Activated naive CD4-positive, alpha-beta T cell treated with anti-CD3 and anti-CD28 coated beads, Interleukin-2, amount 50 U/mL, for 24 hours (primary cell): ENCODE measurements around the gene ALG9.
"Not testable (repeated sequence)": the region's sequence is repeated elsewhere in the genome, so short reads cannot be mapped to it uniquely, and the experiment has no call there.

Experiments
- H3K27ac Mint-ChIP-seq: one replicate; pipeline ENCODE4 v1.8.0; 2021; ENCODE audit warnings: mild to moderate bottlenecking, mixed read lengths
- H3K27me3 Mint-ChIP-seq: one replicate; pipeline ENCODE4 v1.8.0; 2021; ENCODE audit warnings: mixed read lengths
- H3K36me3 Mint-ChIP-seq: one replicate; pipeline ENCODE4 v1.8.0; 2021; ENCODE audit warnings: mixed read lengths
- H3K4me1 Mint-ChIP-seq: one replicate; pipeline ENCODE4 v1.8.0; 2021; ENCODE audit warnings: mixed read lengths
- H3K4me3 Mint-ChIP-seq: one replicate; pipeline ENCODE4 v1.8.0; 2021; ENCODE audit warnings: mild to moderate bottlenecking, mixed read lengths
- H3K9me3 Mint-ChIP-seq: one replicate; pipeline ENCODE4 v1.8.0; 2021; ENCODE audit warnings: mixed read lengths

Gene ALG9

GRCh38 chr11:111798279-111798678 is 73.1 kb downstream of the ALG9 start:
- peaks cover 38% of the 10 kb centered on the region for H3K36me3 Mint-ChIP-seq
- no peak overlapping the region for H3K4me3 Mint-ChIP-seq

GRCh38 chr11:111797145-111797581 is 74.2 kb downstream of the ALG9 start:
- no peaks in the 10 kb centered on the region for H3K27me3 Mint-ChIP-seq
- no peak overlapping the region for H3K4me3 Mint-ChIP-seq
- peaks cover 33% of the 10 kb centered on the region for H3K36me3 Mint-ChIP-seq
- H3K4me1 Mint-ChIP-seq = peaks cover 3% of the 10 kb centered on the region
- H3K9me3 Mint-ChIP-seq = no peaks in the 10 kb centered on the region
- no peak overlapping the region for H3K27ac Mint-ChIP-seq

More at GRCh38 chr11:111798279-111798678, 73.1 kb downstream of the ALG9 start:
- Mint-ChIP-seq H3K9me3 (no peaks in the 10 kb centered on the region), H3K27ac (no peak overlapping the region), H3K4me1 (peaks cover 3% of the 10 kb centered on the region), H3K27me3 (no peaks in the 10 kb centered on the region)

- H3K4me3 Mint-ChIP-seq = no peak overlapping the region
- no peaks in the 10 kb centered on the region for H3K9me3 Mint-ChIP-seq
- no peak overlapping the region for H3K27ac Mint-ChIP-seq
- peaks cover 3% of the 10 kb centered on the region for H3K4me1 Mint-ChIP-seq
- no peaks in the 10 kb centered on the region for H3K27me3 Mint-ChIP-seq
- H3K36me3 Mint-ChIP-seq = peaks cover 29% of the 10 kb centered on the region
These were observed 74.7 kb downstream of the ALG9 start for GRCh38 chr11:111796696-111797095.

GRCh38 chr11:111795334-111795985 is 75.9 kb downstream of the ALG9 start:
- Mint-ChIP-seq H3K4me1 (peaks cover 3% of the 10 kb centered on the region), H3K4me3 (no peak overlapping the region), H3K9me3 (no peaks in the 10 kb centered on the region)

GRCh38 chr11:111793863-111794262 is 77.5 kb downstream of the ALG9 start:
- Mint-ChIP-seq H3K4me1 (peaks cover 3% of the 10 kb centered on the region), H3K27ac (no peak overlapping the region), H3K36me3 (peaks cover 16% of the 10 kb centered on the region), H3K9me3 (no peaks in the 10 kb centered on the region), H3K4me3 (no peak overlapping the region), H3K27me3 (no peaks in the 10 kb centered on the region)

More at GRCh38 chr11:111795334-111795985, 75.9 kb downstream of the ALG9 start:
- no peak overlapping the region for H3K27ac Mint-ChIP-seq
- no peaks in the 10 kb centered on the region for H3K27me3 Mint-ChIP-seq
- peaks cover 24% of the 10 kb centered on the region for H3K36me3 Mint-ChIP-seq

- Mint-ChIP-seq H3K27me3 (no peaks in the 10 kb centered on the region), H3K4me3 (no peak overlapping the region), H3K27ac (no peak overlapping the region), H3K9me3 (no peaks in the 10 kb centered on the region), H3K36me3 (peaks cover 13% of the 10 kb centered on the region), H3K4me1 (peaks cover 3% of the 10 kb centered on the region)
These were observed 78.4 kb downstream of the ALG9 start for GRCh38 chr11:111792955-111793500.

- H3K27me3 Mint-ChIP-seq = no peaks in the 10 kb centered on the region
- no peak overlapping the region for H3K27ac Mint-ChIP-seq
These were observed 79.1 kb downstream of the ALG9 start for GRCh38 chr11:111792314-111792713.

GRCh38 chr11:111788464-111788863 is 82.9 kb downstream of the ALG9 start:
- Mint-ChIP-seq H3K36me3 (peaks cover 5% of the 10 kb centered on the region), H3K27ac (no peak overlapping the region), H3K27me3 (no peaks in the 10 kb centered on the region), H3K9me3 (no peaks in the 10 kb centered on the region), H3K4me1 (no peaks in the 10 kb centered on the region), H3K4me3 (no peak overlapping the region)

More at GRCh38 chr11:111792314-111792713, 79.1 kb downstream of the ALG9 start:
- Mint-ChIP-seq H3K9me3 (no peaks in the 10 kb centered on the region), H3K4me3 (no peak overlapping the region), H3K4me1 (peaks cover 3% of the 10 kb centered on the region), H3K36me3 (peaks cover 10% of the 10 kb centered on the region)

- Mint-ChIP-seq H3K27me3 (no peaks in the 10 kb centered on the region), H3K4me1 (no peaks in the 10 kb centered on the region), H3K9me3 (no peaks in the 10 kb centered on the region), H3K36me3 (peaks cover 5% of the 10 kb centered on the region), H3K27ac (no peak overlapping the region), H3K4me3 (no peak overlapping the region)
These were observed 83.3 kb downstream of the ALG9 start for GRCh38 chr11:111788051-111788450.

- Mint-ChIP-seq H3K27me3 (no peaks in the 10 kb centered on the region), H3K9me3 (no peaks in the 10 kb centered on the region), H3K36me3 (peaks cover 5% of the 10 kb centered on the region), H3K4me1 (no peaks in the 10 kb centered on the region), H3K27ac (no peak overlapping the region), H3K4me3 (no peak overlapping the region)
These were observed 85.4 kb downstream of the ALG9 start for GRCh38 chr11:111785886-111786412.

- no peak overlapping the region for H3K27ac Mint-ChIP-seq
- no peaks in the 10 kb centered on the region for H3K4me1 Mint-ChIP-seq
- no peaks in the 10 kb centered on the region for H3K9me3 Mint-ChIP-seq
- peaks cover 5% of the 10 kb centered on the region for H3K36me3 Mint-ChIP-seq
- no peak overlapping the region for H3K4me3 Mint-ChIP-seq
- H3K27me3 Mint-ChIP-seq = no peaks in the 10 kb centered on the region
These were observed 86.3 kb downstream of the ALG9 start for GRCh38 chr11:111785076-111785475.

- H3K4me3 Mint-ChIP-seq, H3K9me3 Mint-ChIP-seq, H3K4me1 Mint-ChIP-seq, H3K27me3 Mint-ChIP-seq, H3K36me3 Mint-ChIP-seq: not testable (repeated sequence)
- peak overlapping the region; percentile 53 for H3K27ac Mint-ChIP-seq
These were observed 87.1 kb downstream of the ALG9 start for GRCh38 chr11:111784311-111784710.

- Mint-ChIP-seq H3K9me3 (no peaks in the 10 kb centered on the region), H3K4me3 (no peak overlapping the region), H3K27me3 (no peaks in the 10 kb centered on the region), H3K27ac (no peak overlapping the region), H3K36me3 (peaks cover 5% of the 10 kb centered on the region), H3K4me1 (no peaks in the 10 kb centered on the region)
These were observed 89.2 kb downstream of the ALG9 start for GRCh38 chr11:111782109-111782741.

- H3K27ac Mint-ChIP-seq = no peak overlapping the region
- H3K4me1 Mint-ChIP-seq = no peaks in the 10 kb centered on the region
- no peak overlapping the region for H3K4me3 Mint-ChIP-seq
- no peaks in the 10 kb centered on the region for H3K36me3 Mint-ChIP-seq
- no peaks in the 10 kb centered on the region for H3K27me3 Mint-ChIP-seq
- H3K9me3 Mint-ChIP-seq = no peaks in the 10 kb centered on the region
These were observed 92.3 kb downstream of the ALG9 start for GRCh38 chr11:111779118-111779517.

GRCh38 chr11:111778047-111778558 is 93.3 kb downstream of the ALG9 start:
- no peak overlapping the region for H3K4me3 Mint-ChIP-seq
- no peak overlapping the region for H3K27ac Mint-ChIP-seq
- H3K9me3 Mint-ChIP-seq = no peaks in the 10 kb centered on the region
- no peaks in the 10 kb centered on the region for H3K36me3 Mint-ChIP-seq
- H3K4me1 Mint-ChIP-seq = no peaks in the 10 kb centered on the region
- H3K27me3 Mint-ChIP-seq = no peaks in the 10 kb centered on the region
